ENCODE measurements around the gene MCM3AP. TPM values are rescaled to one million over a fixed set of nuclear protein-coding genes. Genes with fewer than 3 reads are reported as not detected.

Gene MCM3AP
- total and polyA plus RNA-seq, 9 of the 15 experiments (the other 6 are each of a cell fraction or from before 2014, with no cell fraction given): 6.5 to 179 (median 69.6) TPM

DNA sequence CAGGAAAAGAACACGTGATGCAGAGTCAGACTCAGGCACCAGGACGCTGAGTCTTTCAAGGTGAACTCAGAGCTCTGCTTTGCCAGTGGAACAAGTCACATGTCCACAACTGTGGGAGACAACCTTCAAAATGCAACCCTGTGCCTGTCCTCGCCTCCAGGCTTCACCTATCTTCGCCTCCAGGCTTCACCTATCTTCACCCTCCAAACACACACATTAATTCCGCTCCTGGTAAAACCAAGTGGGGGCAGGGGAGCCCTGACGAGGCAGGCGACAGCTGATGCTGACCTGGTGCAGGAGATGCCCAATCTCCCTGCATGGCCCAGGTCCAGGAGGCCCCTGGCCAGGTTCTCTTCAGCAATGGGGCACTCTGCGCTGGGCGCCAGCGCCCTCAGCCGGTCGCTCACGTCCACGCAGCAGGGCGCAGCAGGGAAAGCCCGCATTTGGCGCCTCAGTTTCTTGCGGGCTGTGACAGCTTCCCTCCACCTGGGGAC, 28.9 kb downstream of the MCM3AP start:
- Histone ChIP-seq H2AFZ (ENCODE audit: low read depth, low read length) (no peak overlapping the region), H3K4me1 (replicated peaks in 1 of 2; ENCODE audit: control insufficient read depth in 2 of 2, insufficient read depth in 2 of 2, low read length in 2 of 2) (peaks cover 5 to 11% of the 10 kb centered on the region in 2 experiments; a peak in 3 of 5 replicates), H3K27ac (ENCODE audit: extremely low read depth, low read depth, low read length) (no peak overlapping the region), H4K20me1 (replicated peaks; ENCODE audit: control insufficient read depth, insufficient read depth, low read length) (no peaks in the 10 kb centered on the region), H3K9me3 (replicated peaks; ENCODE audit: control insufficient read depth, insufficient read depth, low read depth, low read length) (no peaks in the 10 kb centered on the region), H3K27me3 (ENCODE audit: control insufficient read depth in 2 of 2, insufficient read depth in 2 of 2, low read length in 2 of 2) (no peaks in the 10 kb centered on the region; a peak in 1 of 5 replicates), H3K79me2 (ENCODE audit: control insufficient read depth, insufficient read depth, low read length) (no peaks in the 10 kb centered on the region), H3K36me3 (ENCODE audit: control insufficient read depth, insufficient read depth, low read length) (peaks cover 94% of the 10 kb centered on the region), H3K4me3 (no peak overlapping the region), H3K9ac (ENCODE audit: insufficient read depth in 1 of 2, low read depth in 2 of 2, low read length in 2 of 2) (no peak overlapping the region), H3K9me1 (ENCODE audit: control insufficient read depth, insufficient read depth, low read length) (no peaks in the 10 kb centered on the region), H3K4me2 (ENCODE audit: insufficient read depth, low read length) (no peak overlapping the region)
- in situ Hi-C loops (cut with MboI): no loop called here
- FAIRE-seq (no peak), DNase-seq (ENCODE audit: extremely low read depth in 1 of 4, low spot score in 3 of 4) (no peak), ATAC-seq (no peak)
- POLR2A ChIA-PET: interaction anchor here (0.8 kb wide), 1 partner anchor 27 kb away, joined by 3 read pairs; no protein-coding TSS in a partner anchor
- TF ChIP-seq, protein P1, sequence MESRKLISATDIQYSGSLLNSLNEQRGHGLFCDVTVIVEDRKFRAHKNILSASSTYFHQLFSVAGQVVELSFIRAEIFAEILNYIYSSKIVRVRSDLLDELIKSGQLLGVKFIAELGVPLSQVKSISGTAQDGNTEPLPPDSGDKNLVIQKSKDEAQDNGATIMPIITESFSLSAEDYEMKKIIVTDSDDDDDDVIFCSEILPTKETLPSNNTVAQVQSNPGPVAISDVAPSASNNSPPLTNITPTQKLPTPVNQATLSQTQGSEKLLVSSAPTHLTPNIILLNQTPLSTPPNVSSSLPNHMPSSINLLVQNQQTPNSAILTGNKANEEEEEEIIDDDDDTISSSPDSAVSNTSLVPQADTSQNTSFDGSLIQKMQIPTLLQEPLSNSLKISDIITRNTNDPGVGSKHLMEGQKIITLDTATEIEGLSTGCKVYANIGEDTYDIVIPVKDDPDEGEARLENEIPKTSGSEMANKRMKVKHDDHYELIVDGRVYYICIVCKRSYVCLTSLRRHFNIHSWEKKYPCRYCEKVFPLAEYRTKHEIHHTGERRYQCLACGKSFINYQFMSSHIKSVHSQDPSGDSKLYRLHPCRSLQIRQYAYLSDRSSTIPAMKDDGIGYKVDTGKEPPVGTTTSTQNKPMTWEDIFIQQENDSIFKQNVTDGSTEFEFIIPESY (CRISPR knock-in tag; IDR thresholded peaks at IDR 0.05): peak; percentile 54
- TF ChIP-seq SP2 (IDR thresholded peaks at IDR 0.05; ENCODE audit: extremely low read depth, low read depth, low read length, poor library complexity, severe bottlenecking): no peak
- TF ChIP-seq WHSC1 (IDR thresholded peaks at IDR 0.05; ENCODE audit: low read length): no peak
- TF ChIP-seq, protein P2, sequence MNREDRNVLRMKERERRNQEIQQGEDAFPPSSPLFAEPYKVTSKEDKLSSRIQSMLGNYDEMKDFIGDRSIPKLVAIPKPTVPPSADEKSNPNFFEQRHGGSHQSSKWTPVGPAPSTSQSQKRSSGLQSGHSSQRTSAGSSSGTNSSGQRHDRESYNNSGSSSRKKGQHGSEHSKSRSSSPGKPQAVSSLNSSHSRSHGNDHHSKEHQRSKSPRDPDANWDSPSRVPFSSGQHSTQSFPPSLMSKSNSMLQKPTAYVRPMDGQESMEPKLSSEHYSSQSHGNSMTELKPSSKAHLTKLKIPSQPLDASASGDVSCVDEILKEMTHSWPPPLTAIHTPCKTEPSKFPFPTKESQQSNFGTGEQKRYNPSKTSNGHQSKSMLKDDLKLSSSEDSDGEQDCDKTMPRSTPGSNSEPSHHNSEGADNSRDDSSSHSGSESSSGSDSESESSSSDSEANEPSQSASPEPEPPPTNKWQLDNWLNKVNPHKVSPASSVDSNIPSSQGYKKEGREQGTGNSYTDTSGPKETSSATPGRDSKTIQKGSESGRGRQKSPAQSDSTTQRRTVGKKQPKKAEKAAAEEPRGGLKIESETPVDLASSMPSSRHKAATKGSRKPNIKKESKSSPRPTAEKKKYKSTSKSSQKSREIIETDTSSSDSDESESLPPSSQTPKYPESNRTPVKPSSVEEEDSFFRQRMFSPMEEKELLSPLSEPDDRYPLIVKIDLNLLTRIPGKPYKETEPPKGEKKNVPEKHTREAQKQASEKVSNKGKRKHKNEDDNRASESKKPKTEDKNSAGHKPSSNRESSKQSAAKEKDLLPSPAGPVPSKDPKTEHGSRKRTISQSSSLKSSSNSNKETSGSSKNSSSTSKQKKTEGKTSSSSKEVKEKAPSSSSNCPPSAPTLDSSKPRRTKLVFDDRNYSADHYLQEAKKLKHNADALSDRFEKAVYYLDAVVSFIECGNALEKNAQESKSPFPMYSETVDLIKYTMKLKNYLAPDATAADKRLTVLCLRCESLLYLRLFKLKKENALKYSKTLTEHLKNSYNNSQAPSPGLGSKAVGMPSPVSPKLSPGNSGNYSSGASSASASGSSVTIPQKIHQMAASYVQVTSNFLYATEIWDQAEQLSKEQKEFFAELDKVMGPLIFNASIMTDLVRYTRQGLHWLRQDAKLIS (CRISPR knock-in tag; IDR thresholded peaks at IDR 0.05): no peak
- no TSS peak for BruUV-seq (replicated peaks)
- intact Hi-C loops (cut with micrococcal nuclease): no loop called here
- 95% methylated on average over 18 of the region's 18 CpGs for WGBS (ENCODE audit: insufficient coverage, low coverage, missing lambda C conversion rate)
- CTCF ChIA-PET (ENCODE audit: low intra/inter-chr PET ratio): no interaction called here

Measured in K562 (cell line).